Hepatocyte (in vitro differentiated cells): Measurements from ENCODE around the gene XCL2.

ENCODE experiments used
- CTCF ChIP-seq: fragments of 200-600 bp; sonication (generic); IDR thresholded peaks from 2 replicates; pipeline ENCODE4 v1.5.1; 2016; ENCODE audit warnings: antibody characterized with exemption, mild to moderate bottlenecking; ENCODE audit not compliant: poor library complexity
- EZH2 ChIP-seq: fragments of 200-600 bp; sonication (generic); IDR thresholded peaks from 2 replicates; pipeline ENCODE4 v1.6.1; 2016; ENCODE audit warnings: antibody characterized with exemption, mild to moderate bottlenecking, borderline replicate concordance

- TF ChIP-seq EZH2, result no peak
- TF ChIP-seq CTCF, result no peak
These were observed 38.2 kb upstream of the XCL2 start for GRCh38 chr1:168581817-168582572.
